GM04503 (cell line): ENCODE data around the gene LRFN5.
"Not testable (repeated sequence)": the region's sequence is repeated elsewhere in the genome, so short reads cannot be mapped to it uniquely, and the experiment has no call there.

Source experiments
- DNase-seq: peaks from one replicate; pipeline ENCODE4 v3.0.0-alpha.2; 2012; ENCODE audit warnings: low read depth

The LRFN5 gene

DNA sequence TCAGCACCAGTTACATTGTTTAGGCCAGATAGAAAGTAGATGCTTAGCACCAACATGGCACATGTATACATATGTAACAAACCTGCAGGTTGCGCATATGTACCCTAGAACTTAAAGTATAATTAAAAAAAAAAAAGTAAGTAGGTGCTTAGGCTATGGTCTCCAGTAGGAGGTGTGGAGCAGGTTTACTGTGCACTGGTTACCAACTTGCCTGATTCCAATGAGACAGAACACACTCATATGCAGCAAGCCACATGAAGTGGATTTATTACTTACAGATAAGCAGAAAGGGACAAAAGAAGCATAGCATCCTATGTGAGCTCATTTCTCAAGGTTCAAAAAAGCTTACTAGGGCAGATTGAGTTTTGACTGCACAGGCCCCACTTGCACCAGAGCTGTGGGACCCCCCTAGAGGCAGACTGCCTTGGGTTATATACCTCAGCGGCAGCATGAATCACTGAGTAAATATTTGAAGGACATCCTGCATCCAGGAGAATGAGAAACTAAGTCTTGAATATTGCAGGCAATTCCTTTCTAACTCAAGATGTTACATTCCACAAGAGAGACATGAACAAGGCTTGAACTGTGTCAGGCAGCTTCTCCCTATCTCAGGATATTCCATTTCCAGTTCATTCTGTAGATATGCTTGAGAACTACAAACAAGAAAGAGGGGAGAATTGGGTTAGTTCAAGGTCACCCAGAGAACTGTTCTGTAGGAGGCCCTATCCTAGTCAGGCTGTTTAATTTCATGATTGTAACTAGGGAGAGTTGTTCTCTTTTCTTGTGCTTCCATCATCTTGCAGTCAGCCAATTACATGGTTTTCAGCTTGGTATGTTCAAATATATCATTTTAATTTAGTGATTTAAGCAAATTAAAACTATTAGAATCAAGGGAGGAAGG lies 30.1 kb downstream of the LRFN5 start:
- DNase-seq, result no peak

DNA sequence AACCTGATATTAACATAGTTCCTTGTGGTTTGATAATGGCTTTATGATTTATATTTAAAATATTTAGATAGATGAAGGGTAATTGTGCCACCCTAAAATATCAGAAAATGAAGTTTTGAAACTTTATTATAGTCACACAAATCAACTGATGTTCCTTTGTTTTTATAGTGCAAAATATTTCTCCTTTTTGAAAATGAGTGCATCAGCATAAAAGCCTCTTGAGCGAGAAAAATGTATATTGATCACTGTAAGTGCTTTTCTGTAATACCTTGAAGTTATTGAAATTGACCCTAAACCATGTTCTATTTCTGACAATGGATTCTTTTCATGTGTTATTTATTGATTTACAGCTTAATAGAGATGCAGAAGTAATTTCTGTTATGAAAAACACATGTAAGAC lies 35.0 kb downstream of the LRFN5 start:
- no peak for DNase-seq

GRCh38 chr14:41642367-41642766 lies 35.7 kb downstream of the LRFN5 start:
- no peak for DNase-seq

GRCh38 chr14:41642789-41643188 lies 36.1 kb downstream of the LRFN5 start:
- no peak for DNase-seq

- DNase-seq, result no peak
Observed at GRCh38 chr14:41644606-41645005, 37.9 kb downstream of the LRFN5 start.

GRCh38 chr14:41650802-41651201 lies 44.1 kb downstream of the LRFN5 start:
- DNase-seq, result no peak

- DNase-seq, result no peak
Observed at GRCh38 chr14:41654196-41654595, 47.5 kb downstream of the LRFN5 start.

DNA sequence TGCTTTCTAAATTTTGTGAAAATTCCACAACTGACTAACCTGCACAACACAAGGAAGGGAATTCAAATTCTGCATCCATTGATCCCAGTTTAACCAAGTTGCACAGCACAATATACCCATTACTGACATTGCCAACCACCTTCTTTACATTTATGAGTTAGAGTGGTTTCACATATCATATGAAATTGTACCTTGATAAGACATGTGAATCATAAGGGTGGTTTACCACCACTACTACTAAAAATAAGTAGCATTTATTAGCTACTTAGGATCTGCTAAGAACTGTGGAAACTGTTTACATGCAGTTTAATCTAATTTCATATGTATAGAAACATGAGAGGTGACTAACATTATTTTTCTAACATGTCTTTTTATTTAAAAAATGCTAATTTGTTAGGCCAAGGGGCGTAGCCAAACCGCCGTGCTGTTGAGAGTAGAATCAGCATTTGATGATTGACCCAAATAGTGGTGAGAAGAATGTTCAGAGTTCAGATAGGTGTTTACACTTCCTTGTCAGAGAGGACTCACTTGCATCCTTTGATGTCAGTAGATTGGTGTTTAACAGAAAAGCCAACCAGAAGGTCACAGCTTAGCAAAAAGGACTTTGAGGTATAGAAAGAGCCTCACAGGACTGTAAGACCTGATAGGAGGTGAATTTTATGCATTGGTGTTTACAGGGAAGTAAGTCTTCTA lies 56.2 kb downstream of the LRFN5 start:
- no peak for DNase-seq

- DNase-seq, result no peak
Observed at GRCh38 chr14:41663473-41663850, 56.8 kb downstream of the LRFN5 start.

DNA sequence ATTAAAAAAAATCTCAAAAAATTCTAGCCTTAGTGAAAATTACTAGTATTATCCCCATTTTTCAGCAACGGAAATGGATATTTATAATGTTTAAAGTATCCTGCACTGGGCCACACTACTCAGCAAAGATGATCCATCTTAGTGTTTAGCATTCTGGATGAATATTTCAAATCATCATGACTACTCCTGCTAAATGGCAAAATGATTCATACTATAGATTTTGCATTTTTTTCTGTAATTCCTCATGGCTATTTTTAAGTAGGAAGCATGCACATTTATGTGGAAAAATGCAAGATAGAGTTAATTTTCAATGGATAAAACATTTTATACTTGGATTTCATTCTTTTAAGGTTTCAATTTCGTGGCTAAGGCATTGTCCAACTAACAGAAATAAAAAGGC lies 59.6 kb downstream of the LRFN5 start:
- no peak for DNase-seq

- no peak for DNase-seq
Observed at GRCh38 chr14:41668356-41668755, 61.7 kb downstream of the LRFN5 start.

GRCh38 chr14:41673601-41674000 lies 66.9 kb downstream of the LRFN5 start:
- DNase-seq, result not testable (repeated sequence)

- DNase-seq, result not testable (repeated sequence)
Observed at GRCh38 chr14:41674511-41674971, 67.9 kb downstream of the LRFN5 start.

GRCh38 chr14:41699486-41699885 lies 92.8 kb downstream of the LRFN5 start:
- no peak for DNase-seq

- no peak for DNase-seq
Observed at GRCh38 chr14:41718477-41719166, 111.9 kb downstream of the LRFN5 start.

GRCh38 chr14:41739203-41739602 lies 132.5 kb downstream of the LRFN5 start:
- no peak for DNase-seq

- no peak for DNase-seq
Observed at GRCh38 chr14:41743140-41743539, 136.5 kb downstream of the LRFN5 start.

DNA sequence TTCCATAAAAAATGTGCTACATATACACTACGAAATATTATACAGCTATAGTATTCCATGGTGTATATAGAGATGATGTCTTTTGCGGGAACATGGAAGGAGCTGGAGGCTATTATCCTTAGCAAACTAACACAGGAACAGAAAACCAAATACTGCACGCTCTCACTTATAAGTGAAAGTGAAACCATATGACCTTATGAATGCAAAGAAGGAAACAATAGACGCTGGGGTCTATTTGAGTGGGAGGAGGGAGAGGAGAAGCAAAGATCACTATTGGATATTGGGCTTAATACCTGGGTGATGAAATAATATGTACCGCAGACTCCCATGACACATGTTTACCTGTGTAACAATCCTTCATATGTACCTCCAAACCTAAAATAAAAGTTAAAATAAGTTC lies 142.8 kb downstream of the LRFN5 start:
- DNase-seq, result no peak

GRCh38 chr14:41750575-41750974 lies 143.9 kb downstream of the LRFN5 start:
- not testable (repeated sequence) for DNase-seq

GRCh38 chr14:41758011-41758665 lies 151.5 kb downstream of the LRFN5 start:
- no peak for DNase-seq

GRCh38 chr14:41761204-41761603 lies 154.5 kb downstream of the LRFN5 start:
- no peak for DNase-seq

GRCh38 chr14:41766772-41767171 lies 160.1 kb downstream of the LRFN5 start:
- DNase-seq, result no peak
